GM12801 (cell line): ENCODE measurements around the gene LRRC7.

ENCODE experiments used
- TF ChIP-seq, protein P1 (sequence below): IDR thresholded peaks from one replicate; pipeline ENCODE4 v1.5.1; 2011; ENCODE audit warnings: control low read depth; ENCODE audit not compliant: insufficient read length; ENCODE audit errors: extremely low read depth

The LRRC7 gene

DNA sequence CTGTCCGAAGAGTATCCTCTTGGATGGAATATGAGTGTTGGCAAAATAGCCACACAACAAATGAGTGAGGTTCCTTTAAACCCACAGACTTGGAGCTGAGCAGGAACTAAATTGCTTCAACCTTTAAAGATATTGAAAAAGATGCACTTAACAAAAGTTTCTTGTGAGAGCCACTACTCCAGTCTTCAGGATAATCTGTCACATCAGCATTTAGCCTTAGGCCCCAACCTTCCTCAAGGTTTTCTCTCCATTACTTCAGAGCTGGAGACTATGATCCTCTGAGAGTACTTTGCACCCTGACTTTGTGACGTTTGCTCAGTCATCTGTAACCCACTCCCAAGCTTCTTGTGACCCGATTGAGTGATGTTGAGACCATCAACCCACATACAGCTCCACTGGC, 424.9 kb downstream of the LRRC7 start:
- TF ChIP-seq, protein P1, sequence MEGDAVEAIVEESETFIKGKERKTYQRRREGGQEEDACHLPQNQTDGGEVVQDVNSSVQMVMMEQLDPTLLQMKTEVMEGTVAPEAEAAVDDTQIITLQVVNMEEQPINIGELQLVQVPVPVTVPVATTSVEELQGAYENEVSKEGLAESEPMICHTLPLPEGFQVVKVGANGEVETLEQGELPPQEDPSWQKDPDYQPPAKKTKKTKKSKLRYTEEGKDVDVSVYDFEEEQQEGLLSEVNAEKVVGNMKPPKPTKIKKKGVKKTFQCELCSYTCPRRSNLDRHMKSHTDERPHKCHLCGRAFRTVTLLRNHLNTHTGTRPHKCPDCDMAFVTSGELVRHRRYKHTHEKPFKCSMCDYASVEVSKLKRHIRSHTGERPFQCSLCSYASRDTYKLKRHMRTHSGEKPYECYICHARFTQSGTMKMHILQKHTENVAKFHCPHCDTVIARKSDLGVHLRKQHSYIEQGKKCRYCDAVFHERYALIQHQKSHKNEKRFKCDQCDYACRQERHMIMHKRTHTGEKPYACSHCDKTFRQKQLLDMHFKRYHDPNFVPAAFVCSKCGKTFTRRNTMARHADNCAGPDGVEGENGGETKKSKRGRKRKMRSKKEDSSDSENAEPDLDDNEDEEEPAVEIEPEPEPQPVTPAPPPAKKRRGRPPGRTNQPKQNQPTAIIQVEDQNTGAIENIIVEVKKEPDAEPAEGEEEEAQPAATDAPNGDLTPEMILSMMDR, result no peak

- TF ChIP-seq, protein P1, result no peak
These were observed 426.1 kb downstream of the LRRC7 start for GRCh38 chr1:69993810-69994209.

DNA sequence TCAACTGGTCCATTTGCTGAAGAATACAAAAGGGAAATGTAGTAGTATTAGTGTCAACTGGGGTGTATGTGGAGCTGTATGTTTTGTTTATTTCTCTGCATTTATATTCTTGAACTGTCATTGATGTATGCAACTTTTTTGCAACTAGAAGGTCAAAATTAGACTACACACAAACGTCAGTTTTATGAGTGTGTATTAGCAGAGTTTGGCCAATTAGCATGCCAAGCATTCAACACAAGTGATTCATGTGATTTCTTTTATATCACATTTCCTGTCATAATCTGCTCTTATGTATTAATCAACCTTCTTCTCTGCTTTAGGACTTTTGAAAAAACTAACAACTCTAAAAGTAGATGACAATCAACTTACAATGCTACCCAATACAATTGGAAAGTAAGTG, 426.5 kb downstream of the LRRC7 start:
- TF ChIP-seq, protein P1, result no peak

- TF ChIP-seq, protein P1, result no peak
These were observed 431.1 kb downstream of the LRRC7 start for GRCh38 chr1:69998847-69999246.

DNA sequence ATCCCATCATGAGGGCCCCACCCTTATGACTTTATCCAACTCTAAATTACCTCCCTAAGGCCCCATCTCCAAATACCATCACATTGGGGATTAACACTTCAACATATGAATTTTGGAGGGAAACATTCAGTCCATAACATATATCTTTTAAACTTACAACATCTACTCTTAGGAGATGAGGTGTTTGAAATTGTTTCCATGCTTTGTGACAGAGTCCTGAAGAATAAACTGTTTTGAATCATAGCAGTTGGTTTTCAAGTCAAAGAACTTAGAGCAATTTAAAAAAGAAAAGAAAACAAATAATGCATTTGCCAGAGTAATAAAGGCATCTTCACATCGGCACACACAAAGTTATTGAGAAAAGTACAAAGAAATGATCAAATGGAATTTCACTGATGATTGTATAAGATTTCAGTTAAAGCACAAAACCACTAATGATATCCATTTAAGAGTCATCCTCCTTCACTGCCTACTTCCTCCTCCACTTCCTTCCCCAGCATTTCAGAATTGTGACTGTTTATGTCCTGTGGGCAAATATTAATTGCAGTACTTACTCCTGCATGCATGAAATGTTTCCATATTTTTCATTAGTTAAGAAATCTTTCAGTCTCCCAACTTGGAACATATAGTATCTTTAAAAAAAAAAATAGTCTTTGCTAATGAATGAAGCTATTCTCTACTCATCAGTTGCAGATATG, 435.6 kb downstream of the LRRC7 start:
- TF ChIP-seq, protein P1, result no peak

- TF ChIP-seq, protein P1, result no peak
These were observed 437.8 kb downstream of the LRRC7 start for GRCh38 chr1:70005386-70006034.

GRCh38 chr1:70008660-70009059, 440.9 kb downstream of the LRRC7 start:
- TF ChIP-seq, protein P1, result no peak
